ENCODE measurements around the gene CYLD. TPM values are rescaled to one million over a fixed set of nuclear protein-coding genes. Genes with fewer than 3 reads are reported as not detected.

The CYLD gene
- total RNA-seq, 1 donor from 2014 or later, result 355 TPM

DNA sequence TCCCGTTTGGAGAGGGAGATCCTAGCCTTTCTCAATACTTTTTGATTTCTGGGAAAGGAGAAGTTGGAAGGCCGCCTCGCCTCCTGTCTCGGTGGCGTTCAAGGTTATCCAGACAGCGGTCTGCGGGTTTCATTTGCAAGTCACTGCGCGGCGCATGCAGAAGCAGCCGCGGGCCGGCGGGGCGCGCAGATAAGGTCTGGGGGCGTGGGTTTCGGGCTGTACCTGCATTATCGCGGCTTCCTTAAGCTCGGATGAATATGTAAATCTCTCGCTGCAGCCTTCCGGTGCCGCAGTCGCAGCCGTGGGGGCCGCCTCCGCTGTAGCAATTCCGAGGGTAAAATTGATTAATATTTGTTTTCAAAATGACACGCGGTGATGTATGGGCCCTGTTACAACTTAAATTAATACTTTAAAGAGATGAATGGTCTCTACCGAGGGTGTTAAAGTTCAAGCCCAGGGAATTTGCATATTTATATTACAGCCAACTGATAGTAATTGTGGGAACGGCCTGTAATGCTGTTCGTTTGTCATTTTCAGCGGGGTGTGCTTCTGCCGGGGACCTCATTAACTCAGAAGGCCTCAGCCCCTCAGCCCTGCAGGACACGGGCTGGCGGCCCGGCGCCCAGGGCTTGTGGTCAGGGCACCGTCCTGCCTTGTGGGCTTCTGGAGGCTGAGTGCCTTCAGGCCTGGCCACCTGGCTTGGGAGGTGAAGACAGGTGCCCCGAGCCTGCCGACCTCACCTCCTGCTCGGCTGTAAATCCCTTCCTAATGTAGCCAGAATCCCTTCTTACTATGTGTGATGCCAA, 99.4 kb downstream of the CYLD start:
- intact Hi-C loops (cut with micrococcal nuclease), result no loop called here

- intact Hi-C loops (cut with micrococcal nuclease), result no loop called here
Measured at GRCh38 chr16:50842013-50842505, 100.2 kb downstream of the CYLD start.

- intact Hi-C loops (cut with micrococcal nuclease), result no loop called here
Measured at GRCh38 chr16:50842589-50842988, 100.7 kb downstream of the CYLD start.

DNA sequence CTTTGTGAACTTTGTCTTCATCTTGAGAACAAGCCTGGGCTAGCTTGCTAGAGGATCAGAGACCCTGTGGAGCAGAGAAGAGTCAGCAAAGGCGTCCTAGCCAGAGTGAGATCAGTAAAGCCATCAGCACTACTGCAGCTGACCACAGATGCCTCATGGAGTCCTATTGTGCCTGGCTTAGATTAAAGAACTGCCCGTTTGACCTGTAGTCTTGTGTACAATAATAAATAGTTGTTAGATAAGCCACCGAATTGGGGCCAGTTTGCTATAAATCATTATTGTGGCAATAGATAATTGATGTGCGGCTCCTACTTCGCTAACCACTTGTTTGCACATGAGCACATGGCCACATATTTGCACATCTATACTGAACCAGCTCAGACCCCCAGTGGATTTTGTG, 103.0 kb downstream of the CYLD start:
- intact Hi-C loops (cut with micrococcal nuclease), result no loop called here

DNA sequence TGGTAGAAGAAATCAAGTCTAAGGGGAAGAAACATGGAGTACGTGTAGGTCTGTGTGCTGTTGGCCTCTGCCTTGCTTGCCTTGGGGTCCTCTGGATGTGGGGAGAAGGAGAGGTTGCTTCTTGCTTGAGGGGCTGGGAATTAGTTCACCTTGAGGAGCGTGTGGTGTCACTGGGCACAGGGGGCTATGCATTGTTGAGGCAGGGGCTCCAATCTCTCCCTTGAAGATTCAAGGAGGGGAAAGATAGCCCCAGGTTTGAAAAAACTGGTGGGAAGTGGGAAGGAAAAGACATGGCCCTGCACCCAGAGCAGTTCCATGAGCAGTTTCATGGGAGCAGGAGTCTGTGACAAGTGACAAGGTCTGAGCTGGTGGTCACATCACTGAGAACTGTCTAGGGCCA, 103.4 kb downstream of the CYLD start:
- intact Hi-C loops (cut with micrococcal nuclease), result no loop called here

- intact Hi-C loops (cut with micrococcal nuclease), result no loop called here
Measured at GRCh38 chr16:50846511-50846910, 104.6 kb downstream of the CYLD start.

GRCh38 chr16:50847166-50847565, 105.3 kb downstream of the CYLD start:
- intact Hi-C loops (cut with micrococcal nuclease), result no loop called here

DNA sequence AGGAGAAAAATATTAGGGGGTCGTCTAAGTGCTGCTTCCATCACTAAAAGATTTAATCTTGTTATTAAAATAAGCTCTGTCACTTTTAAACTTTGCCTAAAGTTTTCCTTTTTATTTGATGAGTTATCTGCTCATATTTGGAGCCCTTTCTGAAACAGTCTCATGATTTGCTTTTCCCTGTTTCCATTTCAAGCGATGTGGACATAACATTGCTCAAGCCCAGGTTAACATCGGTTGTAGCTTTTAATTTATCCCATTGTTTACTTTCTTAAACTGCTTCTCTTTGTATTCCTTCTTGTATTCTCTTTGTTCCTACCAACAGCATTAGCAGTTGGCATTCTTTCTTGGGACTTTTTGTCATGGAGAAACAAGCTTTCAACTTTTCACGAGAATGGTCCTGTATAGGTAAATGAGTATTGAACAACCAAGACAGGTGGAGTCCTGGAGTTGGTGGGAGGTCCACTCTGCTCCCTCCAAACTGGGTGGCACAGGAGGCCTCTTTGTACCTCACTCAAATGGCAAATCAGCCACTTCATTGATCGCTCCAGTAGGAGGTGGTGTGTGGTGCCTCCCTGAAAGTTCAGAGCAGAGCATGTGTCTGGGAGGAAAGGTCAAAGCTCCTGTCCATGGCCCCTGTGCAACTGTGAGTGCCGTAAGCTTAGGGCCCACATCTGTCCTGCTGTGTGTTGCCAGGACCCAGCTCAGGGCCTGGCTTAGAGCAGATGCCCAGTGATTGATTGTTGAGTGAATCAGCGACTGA, 107.0 kb downstream of the CYLD start:
- intact Hi-C loops (cut with micrococcal nuclease), result no loop called here

Other genes starting within 250 kb of the CYLD start
- 1.0 and 1.5 TPM in 2 replicates for gene NKD1, start 193.7 kb upstream of the CYLD start, total RNA-seq
- gene SNX20, start 60.8 kb upstream of the CYLD start, total RNA-seq, result 92.3 and 93.0 TPM in 2 replicates
- gene NOD2, start 48.5 kb upstream of the CYLD start, total RNA-seq, result 8.6 and 9.4 TPM in 2 replicates